ENCODE results near the gene ABAT.

Gene ABAT

DNA sequence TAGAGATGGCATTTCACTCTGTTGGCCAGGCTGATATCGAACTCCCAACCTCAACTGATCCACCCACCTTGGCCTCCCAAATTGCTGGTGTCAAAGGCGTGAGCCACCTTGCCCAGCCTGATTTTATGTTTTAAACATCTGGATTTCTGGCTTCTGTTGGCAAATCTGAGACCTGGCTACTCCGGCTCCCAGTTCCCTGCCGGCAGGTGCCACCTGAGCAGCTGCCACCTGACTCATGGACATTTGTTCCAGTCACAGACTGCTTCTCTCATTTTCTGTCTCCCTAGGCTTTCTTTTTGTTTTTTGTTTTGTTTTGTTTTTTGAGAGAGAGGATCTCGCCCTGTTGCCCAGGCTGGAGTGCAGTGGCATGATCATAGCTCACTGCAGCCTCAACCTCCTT is 132.8 kb downstream of the ABAT start:
- FAIRE-seq = no peak
- no peak for DNase-seq (ENCODE audit: insufficient read length, low spot score)

DNA sequence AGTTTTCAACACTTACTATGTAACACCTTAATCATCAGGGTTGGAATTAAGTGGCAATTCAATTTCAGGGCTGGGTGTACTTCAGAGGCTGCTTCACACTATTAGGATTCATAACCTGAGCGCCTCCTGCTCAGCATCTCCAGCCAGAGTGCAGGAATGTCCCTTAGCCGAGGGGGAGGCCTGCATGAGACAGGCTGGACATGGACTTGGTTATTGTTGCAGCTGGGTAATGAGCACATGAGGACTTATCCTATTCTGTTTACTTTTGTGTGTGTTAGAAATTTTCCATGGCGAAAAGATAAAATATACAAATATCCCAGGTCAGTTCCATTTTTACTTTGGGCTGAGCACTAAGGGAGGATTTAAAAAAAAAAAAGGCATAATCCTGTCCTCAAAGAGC is 133.6 kb downstream of the ABAT start:
- DNase-seq (ENCODE audit: insufficient read length, low spot score) = no peak
- no peak for FAIRE-seq

GRCh38 chr16:8808613-8809353 is 134.4 kb downstream of the ABAT start:
- no peak for DNase-seq (ENCODE audit: insufficient read length, low spot score)
- FAIRE-seq = no peak

GRCh38 chr16:8812162-8812843 is 137.9 kb downstream of the ABAT start:
- no peak for FAIRE-seq
- no peak for DNase-seq (ENCODE audit: insufficient read length, low spot score)

GRCh38 chr16:8814095-8814806 is 139.8 kb downstream of the ABAT start:
- FAIRE-seq (no peak), DNase-seq (ENCODE audit: insufficient read length, low spot score) (no peak)

DNA sequence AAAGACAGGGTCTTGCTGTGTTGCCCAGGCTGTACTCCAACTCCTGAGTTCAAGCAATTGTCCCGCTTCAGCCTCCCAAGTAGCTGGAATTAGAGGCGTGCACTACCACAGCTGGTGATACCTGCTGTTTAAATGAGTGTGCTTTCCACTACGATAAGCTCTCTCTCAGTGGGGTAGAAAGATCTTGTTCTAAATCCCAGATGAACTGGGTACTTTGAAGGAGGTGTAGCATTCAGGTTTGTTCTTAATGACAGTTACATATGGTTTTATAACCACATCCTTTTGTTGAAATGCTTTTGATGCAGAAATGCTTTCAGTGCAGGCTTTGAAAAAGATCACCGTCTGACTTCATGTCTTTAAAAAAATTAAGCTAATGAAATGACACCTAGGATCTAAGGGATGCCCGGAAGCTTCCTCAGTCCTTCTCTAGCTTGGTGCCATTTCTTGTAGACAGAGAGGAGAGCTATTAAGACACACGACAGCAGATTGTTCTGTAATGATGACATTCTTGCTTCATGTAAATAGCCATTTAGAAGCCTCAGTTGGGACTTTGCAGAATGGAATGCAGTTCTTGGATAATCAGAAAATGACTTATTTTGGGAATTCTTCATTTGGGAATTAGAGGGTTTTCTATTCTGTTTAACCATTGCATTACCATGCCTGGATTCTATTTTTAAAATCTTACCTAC is 142.7 kb downstream of the ABAT start:
- FAIRE-seq = no peak
- no peak for DNase-seq (ENCODE audit: insufficient read length, low spot score)

GRCh38 chr16:8818504-8819270 is 144.3 kb downstream of the ABAT start:
- no peak for DNase-seq (ENCODE audit: insufficient read length, low spot score)
- FAIRE-seq = no peak

- no peak for FAIRE-seq
- no peak for DNase-seq (ENCODE audit: insufficient read length, low spot score)
Measured at GRCh38 chr16:8819411-8820034, 145.1 kb downstream of the ABAT start.

DNA sequence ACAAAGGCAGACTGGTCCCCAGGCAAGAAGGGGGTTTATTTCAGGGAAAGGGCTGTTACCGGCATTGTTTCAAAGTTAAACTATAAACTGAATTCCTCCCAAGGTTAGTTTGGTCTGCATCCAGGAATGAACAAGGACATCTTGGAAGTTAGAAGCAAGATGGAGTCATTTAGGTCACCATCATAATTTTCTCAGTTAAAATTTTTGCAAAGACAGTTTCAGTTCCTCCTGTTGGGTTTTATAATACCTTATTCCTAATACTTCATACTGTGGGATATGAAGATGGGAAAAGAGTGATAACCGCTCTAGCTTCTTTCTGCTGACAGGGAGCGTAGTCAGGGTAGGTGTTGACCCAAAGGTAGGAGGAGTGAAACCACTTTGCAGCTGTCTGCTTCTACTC is 148.0 kb downstream of the ABAT start:
- DNase-seq (ENCODE audit: insufficient read length, low spot score) (no peak), FAIRE-seq (no peak)

GRCh38 chr16:8826278-8826879 is 152.0 kb downstream of the ABAT start:
- FAIRE-seq (no peak), DNase-seq (ENCODE audit: insufficient read length, low spot score) (no peak)

DNA sequence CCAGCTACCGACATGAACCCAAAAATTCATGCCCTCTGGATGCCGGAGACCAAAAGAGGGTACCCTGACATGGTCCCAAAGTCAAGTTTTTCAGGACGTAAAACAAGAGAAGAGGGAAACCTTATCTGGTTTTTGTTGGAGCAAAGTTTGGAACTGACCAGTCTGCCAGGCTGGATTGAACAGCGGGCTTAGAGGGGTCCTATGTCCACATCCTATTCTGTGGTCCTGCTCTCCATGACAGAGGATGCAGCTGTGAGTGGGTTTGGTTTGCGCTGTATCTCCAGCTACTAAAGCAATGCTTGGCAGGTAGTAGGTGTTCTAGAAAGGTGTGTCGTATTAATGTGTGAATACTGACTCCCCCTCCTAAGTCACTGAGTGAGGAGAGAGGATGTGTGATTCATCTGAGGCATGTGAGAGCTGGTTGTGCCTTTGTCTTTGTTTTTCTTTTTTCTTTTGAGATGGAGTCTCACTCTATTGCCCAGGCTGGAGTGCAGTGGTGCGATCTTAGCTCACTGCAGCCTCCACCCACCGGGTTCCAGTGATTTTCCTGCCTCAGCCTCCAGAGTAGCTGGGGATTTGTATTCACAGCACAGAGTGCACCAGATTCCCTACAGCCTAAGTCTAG is 154.2 kb downstream of the ABAT start:
- no peak for FAIRE-seq
- DNase-seq (ENCODE audit: insufficient read length, low spot score) = no peak

DNA sequence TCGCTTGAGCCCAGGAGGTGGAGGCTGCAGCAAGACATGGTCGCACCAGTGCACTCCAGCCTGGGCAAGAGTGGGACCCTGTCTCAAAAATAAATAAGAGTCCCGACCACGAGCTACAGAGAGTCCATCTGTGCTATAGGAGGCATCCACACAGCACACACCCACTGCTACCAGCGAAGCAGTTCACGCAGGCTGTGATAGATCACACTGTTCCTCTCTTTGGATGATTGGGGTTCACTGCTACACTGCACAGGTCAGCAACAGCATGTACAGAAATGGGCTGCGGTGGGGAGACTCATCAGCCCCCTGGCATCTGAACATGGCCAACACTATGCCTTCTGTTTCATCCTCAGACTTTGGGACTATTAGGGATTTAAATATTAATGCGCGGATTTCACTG is 157.0 kb downstream of the ABAT start:
- DNase-seq (ENCODE audit: insufficient read length, low spot score) (no peak), FAIRE-seq (no peak)

- no peak for FAIRE-seq
- no peak for DNase-seq (ENCODE audit: insufficient read length, low spot score)
Measured at GRCh38 chr16:8831871-8832716, 157.7 kb downstream of the ABAT start.

DNA sequence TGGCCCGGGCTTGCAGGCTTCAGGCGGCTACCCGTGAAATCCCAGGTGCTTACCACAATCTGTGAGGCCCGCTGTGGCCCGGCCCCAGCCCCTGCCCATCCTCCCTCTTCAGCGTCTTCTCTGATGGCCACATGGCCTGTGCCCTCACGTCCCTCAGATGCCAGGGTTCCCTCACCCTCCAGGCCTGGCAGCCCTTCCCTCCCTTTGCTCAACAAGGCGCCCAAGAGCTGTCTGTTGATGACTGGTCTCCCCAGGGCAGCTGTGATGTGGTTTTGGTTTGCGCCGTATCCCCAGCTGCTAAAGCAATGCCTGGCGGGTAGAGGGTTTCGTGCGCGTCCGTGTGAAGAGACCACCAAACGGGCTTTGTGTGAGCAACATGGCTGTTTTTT is 158.3 kb downstream of the ABAT start:
- DNase-seq (ENCODE audit: insufficient read length, low spot score) (no peak), FAIRE-seq (no peak)
